HEK293 (cell line): ENCODE measurements around the gene NOA1.

Experiments
- EGR2 ChIP-seq: fragments of 450-650 bp; formaldehyde crosslinking; IDR thresholded peaks from 2 replicates; pipeline ENCODE4 v1.5.1; 2016; ENCODE audit warnings: low read depth, missing biosample characterization, missing genetic modification characterization
- HOXD13 ChIP-seq: sonication (generic); formaldehyde crosslinking; IDR thresholded peaks from 2 replicates; pipeline ENCODE4 v1.8.0; 2022; ENCODE audit warnings: missing genetic modification reagents, borderline replicate concordance
- KLF1 ChIP-seq: fragments of 450-650 bp; formaldehyde crosslinking; IDR thresholded peaks from 2 replicates; pipeline ENCODE4 v1.5.1; 2016; ENCODE audit warnings: missing biosample characterization, missing genetic modification characterization
- KLF16 ChIP-seq: fragments of 450-650 bp; formaldehyde crosslinking; IDR thresholded peaks from 2 replicates; pipeline ENCODE4 v1.5.1; 2017; ENCODE audit warnings: missing biosample characterization, missing genetic modification characterization
- KLF7 ChIP-seq: fragments of 450-650 bp; formaldehyde crosslinking; IDR thresholded peaks from 2 replicates; pipeline ENCODE4 v1.5.1; 2016; ENCODE audit warnings: missing biosample characterization, missing genetic modification characterization, borderline replicate concordance
- REPIN1 ChIP-seq: fragments of 450-650 bp; formaldehyde crosslinking; IDR thresholded peaks from 2 replicates; pipeline ENCODE4 v1.5.1; 2017; ENCODE audit warnings: missing biosample characterization, missing genetic modification characterization, low read depth
- SALL2 ChIP-seq: fragments of 450-650 bp; formaldehyde crosslinking; IDR thresholded peaks from 2 replicates; pipeline ENCODE4 v1.5.0; 2017; ENCODE audit warnings: missing biosample characterization, mild to moderate bottlenecking, missing genetic modification characterization, borderline replicate concordance
- WT1 ChIP-seq: fragments of 450-650 bp; formaldehyde crosslinking; IDR thresholded peaks from 2 replicates; pipeline ENCODE4 v1.5.1; 2016; ENCODE audit warnings: missing biosample characterization, missing genetic modification characterization
- ZBTB1 ChIP-seq: fragments of 450-650 bp; formaldehyde crosslinking; IDR thresholded peaks from 2 replicates; pipeline ENCODE4 v1.5.1; 2016; ENCODE audit warnings: missing biosample characterization, missing genetic modification characterization
- ZBTB8A ChIP-seq: fragments of 450-650 bp; formaldehyde crosslinking; IDR thresholded peaks from 2 replicates; pipeline ENCODE4 v1.5.1; 2016; ENCODE audit warnings: missing biosample characterization, missing genetic modification characterization
- ZEB2 ChIP-seq: fragments of 450-650 bp; formaldehyde crosslinking; IDR thresholded peaks from 2 replicates; pipeline ENCODE4 v1.5.1; 2016; ENCODE audit warnings: missing biosample characterization, missing genetic modification characterization
- ZFP69B ChIP-seq: fragments of 450-650 bp; formaldehyde crosslinking; IDR thresholded peaks from 2 replicates; pipeline ENCODE4 v1.5.1; 2016; ENCODE audit warnings: missing biosample characterization, missing genetic modification characterization
- ZNF132 ChIP-seq: fragments of 450-650 bp; formaldehyde crosslinking; IDR thresholded peaks from 2 replicates; pipeline ENCODE4 v1.5.1; 2017; ENCODE audit warnings: missing biosample characterization, missing genetic modification characterization, borderline replicate concordance
- ZNF133 ChIP-seq: fragments of 450-650 bp; formaldehyde crosslinking; IDR thresholded peaks from 2 replicates; pipeline ENCODE4 v1.5.1; 2016; ENCODE audit warnings: missing biosample characterization, missing genetic modification characterization
- ZNF140 ChIP-seq: fragments of 450-650 bp; formaldehyde crosslinking; IDR thresholded peaks from 2 replicates; pipeline ENCODE4 v1.5.1; 2016; ENCODE audit warnings: missing biosample characterization, missing genetic modification characterization
- ZNF16 ChIP-seq: fragments of 450-650 bp; formaldehyde crosslinking; IDR thresholded peaks from 2 replicates; pipeline ENCODE4 v1.5.1; 2016; ENCODE audit warnings: low read depth, missing biosample characterization, missing genetic modification characterization
- ZNF169 ChIP-seq: fragments of 450-650 bp; formaldehyde crosslinking; IDR thresholded peaks from 2 replicates; pipeline ENCODE4 v1.5.1; 2016; ENCODE audit warnings: missing biosample characterization, missing genetic modification characterization
- ZNF223 ChIP-seq: fragments of 450-650 bp; formaldehyde crosslinking; IDR thresholded peaks from 2 replicates; pipeline ENCODE4 v1.5.1; 2016; ENCODE audit warnings: missing biosample characterization, missing genetic modification characterization
- ZNF23 ChIP-seq: fragments of 450-650 bp; formaldehyde crosslinking; IDR thresholded peaks from 2 replicates; pipeline ENCODE4 v1.5.1; 2016; ENCODE audit warnings: missing biosample characterization, missing genetic modification characterization, borderline replicate concordance
- ZNF274 ChIP-seq, 2 experiments: fragments of 200-500 bp in 1 of 2; fragments of 450-650 bp in 1 of 2; sonication (Bioruptor generic) in 1 of 2; formaldehyde crosslinking in 1 of 2; IDR thresholded peaks; 2 replicates each; pipeline versions ENCODE4 v1.5.1 to v1.6.1; 2014 to 2016; ENCODE audit warnings: borderline replicate concordance in 1 of 2, inconsistent platforms in 1 of 2, low read length in 1 of 2, missing biosample characterization in 1 of 2, missing genetic modification characterization in 1 of 2
- ZNF335 ChIP-seq: fragments of 450-650 bp; formaldehyde crosslinking; conservative IDR thresholded peaks from 2 replicates; pipeline ENCODE4 v1.5.1; 2016; ENCODE audit warnings: missing biosample characterization, missing genetic modification characterization
- ZNF48 ChIP-seq: fragments of 450-650 bp; formaldehyde crosslinking; IDR thresholded peaks from 2 replicates; pipeline ENCODE4 v1.5.1; 2016; ENCODE audit warnings: missing biosample characterization, missing genetic modification characterization
- ZNF555 ChIP-seq: fragments of 450-650 bp; formaldehyde crosslinking; conservative IDR thresholded peaks from 2 replicates; pipeline ENCODE4 v1.5.1; 2017; ENCODE audit warnings: missing biosample characterization, mild to moderate bottlenecking, missing genetic modification characterization, inconsistent platforms
- ZNF561 ChIP-seq: fragments of 450-650 bp; IDR thresholded peaks from 2 replicates; pipeline ENCODE4 v1.5.1; 2018; ENCODE audit warnings: missing biosample characterization, missing genetic modification characterization, borderline replicate concordance
- ZNF660 ChIP-seq: fragments of 450-650 bp; IDR thresholded peaks from 2 replicates; pipeline ENCODE4 v1.5.1; 2018; ENCODE audit warnings: missing biosample characterization, mild to moderate bottlenecking, missing genetic modification characterization
- TF ChIP-seq, protein P1 (sequence below): fragments of 450-650 bp; formaldehyde crosslinking; IDR thresholded peaks from 2 replicates; pipeline ENCODE4; 2016; ENCODE audit warnings: missing biosample characterization, missing genetic modification characterization
- TF ChIP-seq, protein P2 (sequence below): fragments of 450-650 bp; formaldehyde crosslinking; IDR thresholded peaks from 2 replicates; pipeline ENCODE4 v1.5.1; 2016; ENCODE audit warnings: missing biosample characterization, missing genetic modification characterization
- TF ChIP-seq, protein P3 (sequence below): fragments of 450-650 bp; formaldehyde crosslinking; IDR thresholded peaks from 2 replicates; pipeline ENCODE4 v1.5.1; 2017; ENCODE audit warnings: missing biosample characterization, missing genetic modification characterization
- TF ChIP-seq, protein P4 (sequence below): fragments of 450-650 bp; formaldehyde crosslinking; IDR thresholded peaks from 2 replicates; pipeline ENCODE4 v1.5.1; 2017; ENCODE audit warnings: missing biosample characterization, missing genetic modification characterization
- TF ChIP-seq, protein P5 (sequence below): fragments of 450-650 bp; formaldehyde crosslinking; IDR thresholded peaks from 2 replicates; pipeline ENCODE4 v1.5.1; 2016; ENCODE audit warnings: missing biosample characterization, missing genetic modification characterization
- TF ChIP-seq, protein P6 (sequence below): fragments of 450-650 bp; formaldehyde crosslinking; IDR thresholded peaks from 2 replicates; pipeline ENCODE4 v1.5.1; 2017; ENCODE audit warnings: missing biosample characterization, mild to moderate bottlenecking, missing genetic modification characterization, moderate library complexity

Gene NOA1

DNA sequence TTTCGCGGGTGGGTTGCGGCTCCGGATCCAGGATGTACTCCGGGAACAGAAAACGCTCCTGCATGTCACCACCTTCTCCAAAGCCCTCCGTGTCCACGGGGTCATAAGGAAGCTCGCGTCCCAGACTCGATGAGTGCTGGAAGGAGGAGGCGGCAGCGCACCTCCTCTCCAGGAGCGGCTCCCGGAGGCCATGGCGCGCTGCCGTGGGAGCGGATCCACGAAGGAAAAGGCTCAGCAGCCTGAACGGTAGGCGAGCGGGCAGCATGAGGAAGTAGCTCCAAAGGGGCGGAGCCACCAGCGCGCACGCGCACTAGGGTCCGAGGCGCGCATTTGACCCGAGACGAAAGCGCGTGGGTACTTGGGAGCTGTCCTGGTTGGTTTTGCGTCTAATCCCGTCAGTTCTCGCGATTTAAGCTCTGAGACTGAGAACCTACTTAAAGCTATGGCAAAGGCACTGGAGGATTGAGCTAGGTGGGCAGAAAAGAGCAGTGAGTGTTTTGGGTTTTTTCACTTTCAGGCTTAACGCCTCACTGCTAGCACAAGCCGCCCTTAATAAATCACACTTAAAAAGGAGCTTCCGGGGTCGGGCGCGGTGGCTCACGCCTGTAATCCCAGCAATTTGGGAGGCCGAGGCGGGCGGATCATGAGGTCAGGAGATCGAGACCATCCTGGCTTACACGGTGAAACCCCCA lies at the start of gene NOA1 (continued):
- TF ChIP-seq, protein P1, sequence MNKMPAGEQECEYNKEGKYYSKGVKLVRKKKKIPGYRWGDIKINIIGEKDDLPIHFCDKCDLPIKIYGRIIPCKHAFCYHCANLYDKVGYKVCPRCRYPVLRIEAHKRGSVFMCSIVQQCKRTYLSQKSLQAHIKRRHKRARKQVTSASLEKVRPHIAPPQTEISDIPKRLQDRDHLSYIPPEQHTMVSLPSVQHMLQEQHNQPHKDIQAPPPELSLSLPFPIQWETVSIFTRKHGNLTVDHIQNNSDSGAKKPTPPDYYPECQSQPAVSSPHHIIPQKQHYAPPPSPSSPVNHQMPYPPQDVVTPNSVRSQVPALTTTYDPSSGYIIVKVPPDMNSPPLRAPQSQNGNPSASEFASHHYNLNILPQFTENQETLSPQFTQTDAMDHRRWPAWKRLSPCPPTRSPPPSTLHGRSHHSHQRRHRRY (tag by site-specific recombination): no peak
- TF ChIP-seq ZBTB1: no peak
- TF ChIP-seq ZNF133 (tag by site-specific recombination): no peak
- peak; percentile 90 for TF ChIP-seq ZBTB8A (tag by site-specific recombination)
- TF ChIP-seq ZNF16 (tag by site-specific recombination): no peak
- TF ChIP-seq, protein P2, sequence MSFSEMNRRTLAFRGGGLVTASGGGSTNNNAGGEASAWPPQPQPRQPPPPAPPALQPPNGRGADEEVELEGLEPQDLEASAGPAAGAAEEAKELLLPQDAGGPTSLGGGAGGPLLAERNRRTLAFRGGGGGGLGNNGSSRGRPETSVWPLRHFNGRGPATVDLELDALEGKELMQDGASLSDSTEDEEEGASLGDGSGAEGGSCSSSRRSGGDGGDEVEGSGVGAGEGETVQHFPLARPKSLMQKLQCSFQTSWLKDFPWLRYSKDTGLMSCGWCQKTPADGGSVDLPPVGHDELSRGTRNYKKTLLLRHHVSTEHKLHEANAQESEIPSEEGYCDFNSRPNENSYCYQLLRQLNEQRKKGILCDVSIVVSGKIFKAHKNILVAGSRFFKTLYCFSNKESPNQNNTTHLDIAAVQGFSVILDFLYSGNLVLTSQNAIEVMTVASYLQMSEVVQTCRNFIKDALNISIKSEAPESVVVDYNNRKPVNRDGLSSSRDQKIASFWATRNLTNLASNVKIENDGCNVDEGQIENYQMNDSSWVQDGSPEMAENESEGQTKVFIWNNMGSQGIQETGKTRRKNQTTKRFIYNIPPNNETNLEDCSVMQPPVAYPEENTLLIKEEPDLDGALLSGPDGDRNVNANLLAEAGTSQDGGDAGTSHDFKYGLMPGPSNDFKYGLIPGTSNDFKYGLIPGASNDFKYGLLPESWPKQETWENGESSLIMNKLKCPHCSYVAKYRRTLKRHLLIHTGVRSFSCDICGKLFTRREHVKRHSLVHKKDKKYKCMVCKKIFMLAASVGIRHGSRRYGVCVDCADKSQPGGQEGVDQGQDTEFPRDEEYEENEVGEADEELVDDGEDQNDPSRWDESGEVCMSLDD (tag by site-specific recombination): no peak
- TF ChIP-seq ZNF561 (tag by site-specific recombination): no peak
- 0 out of 2 replicates have a peak, but pooled peaks have one; percentile 9 for TF ChIP-seq KLF7 (tag by site-specific recombination)
- no peak for TF ChIP-seq ZNF274 (IDR thresholded peaks at IDR 0.05; ENCODE audit: low read length)
- no peak for TF ChIP-seq ZNF274 (tag by site-specific recombination; IDR thresholded peaks at IDR 0.05; ENCODE audit: borderline replicate concordance)
- TF ChIP-seq ZNF169: no peak
- TF ChIP-seq, protein P3, sequence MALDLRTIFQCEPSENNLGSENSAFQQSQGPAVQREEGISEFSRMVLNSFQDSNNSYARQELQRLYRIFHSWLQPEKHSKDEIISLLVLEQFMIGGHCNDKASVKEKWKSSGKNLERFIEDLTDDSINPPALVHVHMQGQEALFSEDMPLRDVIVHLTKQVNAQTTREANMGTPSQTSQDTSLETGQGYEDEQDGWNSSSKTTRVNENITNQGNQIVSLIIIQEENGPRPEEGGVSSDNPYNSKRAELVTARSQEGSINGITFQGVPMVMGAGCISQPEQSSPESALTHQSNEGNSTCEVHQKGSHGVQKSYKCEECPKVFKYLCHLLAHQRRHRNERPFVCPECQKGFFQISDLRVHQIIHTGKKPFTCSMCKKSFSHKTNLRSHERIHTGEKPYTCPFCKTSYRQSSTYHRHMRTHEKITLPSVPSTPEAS: no peak
- no peak for TF ChIP-seq ZNF140 (tag by site-specific recombination)
- TF ChIP-seq HOXD13: no peak
- 0 out of 2 replicates have a peak, but pooled peaks have one; percentile 62 for TF ChIP-seq ZEB2 (tag by site-specific recombination)
- TF ChIP-seq, protein P4, sequence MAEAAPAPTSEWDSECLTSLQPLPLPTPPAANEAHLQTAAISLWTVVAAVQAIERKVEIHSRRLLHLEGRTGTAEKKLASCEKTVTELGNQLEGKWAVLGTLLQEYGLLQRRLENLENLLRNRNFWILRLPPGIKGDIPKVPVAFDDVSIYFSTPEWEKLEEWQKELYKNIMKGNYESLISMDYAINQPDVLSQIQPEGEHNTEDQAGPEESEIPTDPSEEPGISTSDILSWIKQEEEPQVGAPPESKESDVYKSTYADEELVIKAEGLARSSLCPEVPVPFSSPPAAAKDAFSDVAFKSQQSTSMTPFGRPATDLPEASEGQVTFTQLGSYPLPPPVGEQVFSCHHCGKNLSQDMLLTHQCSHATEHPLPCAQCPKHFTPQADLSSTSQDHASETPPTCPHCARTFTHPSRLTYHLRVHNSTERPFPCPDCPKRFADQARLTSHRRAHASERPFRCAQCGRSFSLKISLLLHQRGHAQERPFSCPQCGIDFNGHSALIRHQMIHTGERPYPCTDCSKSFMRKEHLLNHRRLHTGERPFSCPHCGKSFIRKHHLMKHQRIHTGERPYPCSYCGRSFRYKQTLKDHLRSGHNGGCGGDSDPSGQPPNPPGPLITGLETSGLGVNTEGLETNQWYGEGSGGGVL (tag by site-specific recombination): no peak
- TF ChIP-seq, protein P5, sequence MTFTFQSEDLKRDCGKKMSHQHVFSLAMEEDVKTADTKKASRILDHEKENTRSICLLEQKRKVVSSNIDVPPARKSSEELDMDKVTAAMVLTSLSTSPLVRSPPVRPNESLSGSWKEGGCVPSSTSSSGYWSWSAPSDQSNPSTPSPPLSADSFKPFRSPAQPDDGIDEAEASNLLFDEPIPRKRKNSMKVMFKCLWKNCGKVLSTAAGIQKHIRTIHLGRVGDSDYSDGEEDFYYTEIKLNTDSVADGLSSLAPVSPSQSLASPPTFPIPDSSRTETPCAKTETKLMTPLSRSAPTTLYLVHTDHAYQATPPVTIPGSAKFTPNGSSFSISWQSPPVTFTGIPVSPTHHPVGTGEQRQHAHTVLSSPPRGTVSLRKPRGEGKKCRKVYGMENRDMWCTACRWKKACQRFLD (tag by site-specific recombination): no peak
- no peak for TF ChIP-seq ZFP69B
- no peak for TF ChIP-seq REPIN1
- peak; percentile 39; the same call in 1 of the 2 replicates for TF ChIP-seq KLF1 (tag by site-specific recombination)
- TF ChIP-seq SALL2 (tag by site-specific recombination): no peak
- 0 out of 2 replicates have a peak, but pooled peaks have one; percentile 42 for TF ChIP-seq WT1
- no peak for TF ChIP-seq ZNF48 (tag by site-specific recombination)
- TF ChIP-seq EGR2 (tag by site-specific recombination): peak; percentile 8; the same call in 1 of the 2 replicates
- peak; percentile 92 for TF ChIP-seq ZNF335 (tag by site-specific recombination)
- TF ChIP-seq ZNF223 (tag by site-specific recombination): no peak
- TF ChIP-seq KLF16 (tag by site-specific recombination): peak; percentile 19; the same call in 1 of the 2 replicates
- TF ChIP-seq, protein P6, sequence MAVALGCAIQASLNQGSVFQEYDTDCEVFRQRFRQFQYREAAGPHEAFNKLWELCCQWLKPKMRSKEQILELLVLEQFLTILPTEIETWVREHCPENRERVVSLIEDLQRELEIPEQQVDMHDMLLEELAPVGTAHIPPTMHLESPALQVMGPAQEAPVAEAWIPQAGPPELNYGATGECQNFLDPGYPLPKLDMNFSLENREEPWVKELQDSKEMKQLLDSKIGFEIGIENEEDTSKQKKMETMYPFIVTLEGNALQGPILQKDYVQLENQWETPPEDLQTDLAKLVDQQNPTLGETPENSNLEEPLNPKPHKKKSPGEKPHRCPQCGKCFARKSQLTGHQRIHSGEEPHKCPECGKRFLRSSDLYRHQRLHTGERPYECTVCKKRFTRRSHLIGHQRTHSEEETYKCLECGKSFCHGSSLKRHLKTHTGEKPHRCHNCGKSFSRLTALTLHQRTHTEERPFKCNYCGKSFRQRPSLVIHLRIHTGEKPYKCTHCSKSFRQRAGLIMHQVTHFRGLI (tag by site-specific recombination): no peak
- TF ChIP-seq ZNF555: no peak
- no peak for TF ChIP-seq ZNF132
- peak; percentile 58 for TF ChIP-seq ZNF660
- TF ChIP-seq ZNF23: no peak
